PFSK-1 (cell line): Measurements from ENCODE around the gene ACOX3.

Experiments used
- POLR2AphosphoS5 ChIP-seq: IDR thresholded peaks from 2 replicates; pipeline ENCODE4 v1.6.1; 2012; ENCODE audit warnings: low read depth, mild to moderate bottlenecking, control low read depth, low read length, moderate library complexity
- TAF1 ChIP-seq: IDR thresholded peaks from 2 replicates; pipeline ENCODE4 v1.6.1; 2012; ENCODE audit warnings: low read length, control low read depth, borderline replicate concordance; ENCODE audit not compliant: insufficient read depth

GRCh38 chr4:8359193-8359592 lies 81.3 kb downstream of the ACOX3 start:
- no peak for TF ChIP-seq POLR2AphosphoS5
- TF ChIP-seq TAF1 = no peak
